ENCODE measurements around the gene LRMDA.
"Not testable (repeated sequence)": the region's sequence is repeated elsewhere in the genome, so short reads cannot be mapped to it uniquely, and the experiment has no call there.

Gene LRMDA

DNA sequence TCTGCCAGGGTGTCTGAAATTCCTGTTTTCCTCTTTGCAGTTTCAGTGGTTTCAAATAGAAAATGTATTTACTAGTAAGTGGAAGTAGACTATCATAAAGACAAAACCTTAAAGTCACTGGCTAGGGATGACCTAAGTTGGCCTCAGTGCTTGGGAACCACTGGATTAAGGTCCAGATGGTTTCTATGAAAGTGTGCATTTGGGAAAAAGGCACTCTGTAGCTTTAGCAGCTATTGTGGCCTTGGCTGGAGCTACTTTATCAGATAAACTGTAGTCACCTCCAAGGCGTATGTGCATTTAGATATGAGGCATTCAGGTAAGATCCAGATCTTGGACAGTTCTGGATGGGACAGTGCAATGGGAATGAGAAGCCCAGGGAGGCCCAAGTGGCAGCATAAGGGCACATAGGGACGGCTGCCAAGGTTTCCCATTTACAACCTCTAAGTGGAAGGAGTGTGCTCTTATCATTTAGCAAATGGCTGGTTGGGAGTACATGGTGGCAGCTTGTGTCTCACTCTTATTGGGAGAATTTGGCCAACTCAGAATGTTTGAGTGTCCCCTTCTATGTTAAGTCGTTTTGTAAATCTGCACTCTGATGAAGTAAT lies 185.6 kb downstream of the LRMDA start:
- no peak for DNase-seq

GRCh38 chr10:75617485-75618155 lies 186.2 kb downstream of the LRMDA start:
- DNase-seq, result no peak

DNA sequence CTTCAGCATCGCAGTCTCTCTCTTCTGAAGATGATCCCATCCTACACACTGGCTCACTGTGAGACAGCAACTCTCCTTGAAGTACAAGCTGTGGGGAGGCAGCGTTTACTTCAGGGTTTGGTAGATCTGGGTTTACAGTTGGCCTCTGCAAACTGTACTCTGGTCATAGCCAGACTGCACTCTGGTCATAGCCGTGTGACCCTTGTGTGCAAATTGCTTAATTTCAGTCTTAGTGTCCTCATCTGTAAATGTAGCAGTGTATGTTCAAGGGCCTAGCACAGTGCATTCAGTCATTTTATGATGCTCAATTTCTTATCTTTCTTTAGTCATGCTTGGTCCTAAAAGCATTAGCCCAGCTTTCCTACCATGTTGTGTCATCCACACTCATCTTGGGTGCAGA lies 188.2 kb downstream of the LRMDA start:
- no peak for DNase-seq

GRCh38 chr10:75620356-75620755 lies 188.9 kb downstream of the LRMDA start:
- no peak for DNase-seq

DNA sequence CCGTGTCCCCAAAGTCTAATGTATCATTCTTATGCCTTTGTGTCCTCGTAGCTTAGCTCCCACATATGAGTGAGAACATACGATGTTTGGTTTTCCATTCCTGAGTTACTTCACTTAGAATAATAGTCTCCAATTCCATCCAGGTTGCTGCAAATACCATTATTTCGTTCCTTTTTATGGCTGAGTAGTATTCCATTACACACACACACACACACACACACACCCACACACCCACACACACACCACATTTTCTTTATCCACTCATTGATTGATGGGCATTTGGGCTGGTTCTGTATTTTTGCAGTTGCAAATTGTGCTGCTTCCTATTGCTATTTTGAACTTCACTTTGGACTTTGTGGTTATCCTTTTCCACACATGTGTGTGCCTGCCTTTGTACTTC lies 189.6 kb downstream of the LRMDA start:
- not testable (repeated sequence) for DNase-seq

- DNase-seq, result no peak
These were observed 191.1 kb downstream of the LRMDA start for GRCh38 chr10:75622503-75622902.

- DNase-seq, result no peak
These were observed 192.1 kb downstream of the LRMDA start for GRCh38 chr10:75623310-75624093.

GRCh38 chr10:75624638-75625037 lies 193.2 kb downstream of the LRMDA start:
- DNase-seq, result no peak

DNA sequence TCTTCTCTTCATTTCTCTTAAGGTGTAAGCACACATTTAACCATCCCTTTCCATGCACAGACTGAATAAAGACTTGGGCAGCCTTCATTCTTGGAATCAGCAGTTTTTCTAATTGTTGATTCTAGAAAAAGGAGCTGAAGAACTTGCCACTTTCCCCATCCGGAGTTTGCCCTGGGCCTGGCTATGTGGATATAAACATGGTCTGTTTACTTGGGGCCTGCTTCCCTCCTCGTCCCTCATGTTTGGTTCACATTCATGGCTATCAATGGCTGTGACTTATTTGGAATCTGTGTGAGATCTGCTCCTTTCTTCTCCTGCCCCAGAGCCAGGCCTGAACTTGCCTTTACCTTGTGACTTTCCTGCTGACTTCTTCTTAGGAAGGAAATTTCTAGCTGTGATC lies 199.3 kb downstream of the LRMDA start:
- DNase-seq, result no peak

GRCh38 chr10:75632805-75633462 lies 201.5 kb downstream of the LRMDA start:
- DNase-seq, result no peak

DNA sequence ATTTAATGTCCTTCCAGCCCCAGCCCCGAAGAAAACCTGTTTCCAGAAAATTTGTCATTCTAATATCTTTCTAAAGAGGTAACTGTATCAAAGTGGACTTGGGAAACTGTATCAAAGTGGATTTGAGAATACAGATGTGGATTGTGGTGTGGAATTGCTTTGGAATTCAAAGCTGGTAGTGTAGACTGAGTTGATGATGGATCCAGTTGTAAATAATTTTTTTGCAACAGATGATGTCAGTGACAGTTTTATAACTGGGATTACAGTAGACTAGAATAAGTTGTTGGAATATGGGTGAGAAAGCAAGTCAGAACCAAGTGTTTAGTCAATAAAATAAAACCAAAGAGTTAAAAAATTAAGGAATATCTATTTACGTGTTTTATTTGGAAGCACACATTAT lies 202.1 kb downstream of the LRMDA start:
- no peak for DNase-seq

GRCh38 chr10:75634947-75635346 lies 203.5 kb downstream of the LRMDA start:
- DNase-seq, result no peak

- DNase-seq, result no peak
These were observed 207.3 kb downstream of the LRMDA start for GRCh38 chr10:75638752-75639151.

DNA sequence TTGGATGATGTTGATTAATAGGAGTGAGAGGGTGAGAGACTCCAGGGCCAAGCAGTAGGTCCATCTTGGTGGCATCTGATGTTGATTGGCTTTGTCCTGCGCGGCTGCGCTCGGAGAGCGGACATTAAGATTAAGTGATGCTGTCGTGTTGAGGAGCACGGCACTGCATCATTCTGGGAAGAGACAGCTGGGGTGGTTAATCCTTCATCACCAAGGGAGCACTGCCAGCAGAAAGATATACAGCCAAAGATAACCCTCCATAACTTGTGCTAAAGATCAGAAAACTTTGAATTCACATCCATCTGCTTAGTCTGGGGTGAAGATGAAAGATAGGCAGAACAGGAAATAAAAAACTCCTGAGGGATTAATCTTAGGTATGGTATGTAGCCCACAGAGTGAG lies 208.3 kb downstream of the LRMDA start:
- no peak for DNase-seq

- no peak for DNase-seq
These were observed 209.0 kb downstream of the LRMDA start for GRCh38 chr10:75640381-75640780.

DNA sequence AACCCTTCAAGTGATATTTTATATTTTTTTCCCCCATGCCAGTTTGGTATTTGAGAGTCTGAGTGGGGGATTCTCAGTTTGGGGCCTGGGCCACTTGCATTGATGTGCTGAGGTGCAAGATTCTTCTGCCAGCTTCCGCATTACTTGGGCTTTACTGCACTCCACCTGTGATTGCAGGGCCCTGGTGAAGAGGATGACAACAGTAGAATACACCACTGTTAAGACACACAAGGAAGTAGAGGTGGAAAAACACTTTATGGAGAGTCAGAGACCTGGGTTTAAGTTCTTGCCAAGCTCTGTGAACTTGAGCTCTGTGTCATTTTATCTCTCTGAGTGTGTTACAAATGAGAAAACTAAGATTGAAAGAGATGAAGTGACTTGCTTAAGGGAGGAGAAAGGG lies 209.4 kb downstream of the LRMDA start:
- no peak for DNase-seq

- no peak for DNase-seq
These were observed 212.0 kb downstream of the LRMDA start for GRCh38 chr10:75643405-75643804.

DNA sequence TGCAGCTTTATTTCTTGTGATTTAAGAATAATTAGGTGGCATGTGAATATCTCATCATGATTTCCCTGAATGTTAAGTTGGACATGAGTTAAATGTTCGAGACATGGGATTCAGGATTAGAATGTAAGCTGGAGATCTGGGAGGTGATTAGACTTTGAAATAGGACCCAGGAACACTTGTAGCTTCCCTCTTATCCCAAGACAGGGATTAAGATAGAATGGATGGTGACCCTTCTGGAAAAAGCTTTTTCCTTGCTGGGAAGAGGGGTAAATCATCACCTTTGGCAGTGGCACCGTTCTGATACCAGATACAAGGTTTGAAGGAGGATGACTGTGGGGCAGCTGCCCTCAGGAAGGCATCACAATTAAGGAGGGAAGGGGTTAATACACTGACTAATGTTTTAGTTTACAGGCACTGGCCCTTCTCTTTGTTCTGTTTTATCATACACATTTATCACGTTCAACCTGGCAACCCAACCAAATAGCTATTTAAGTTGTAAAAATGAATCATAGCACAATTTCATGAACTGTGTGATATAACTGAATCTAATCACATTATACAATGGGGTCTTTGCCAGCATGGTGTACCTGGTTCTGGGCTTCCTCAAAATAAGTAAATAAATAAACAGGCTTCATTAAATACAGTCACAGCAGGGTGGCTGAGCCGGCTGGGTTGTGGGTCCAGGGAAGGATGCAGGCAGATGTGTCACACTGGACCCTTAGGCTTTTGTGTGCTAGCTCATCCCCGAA lies 212.7 kb downstream of the LRMDA start:
- DNase-seq, result no peak

- no peak for DNase-seq
These were observed 214.3 kb downstream of the LRMDA start for GRCh38 chr10:75645704-75646103.

DNA sequence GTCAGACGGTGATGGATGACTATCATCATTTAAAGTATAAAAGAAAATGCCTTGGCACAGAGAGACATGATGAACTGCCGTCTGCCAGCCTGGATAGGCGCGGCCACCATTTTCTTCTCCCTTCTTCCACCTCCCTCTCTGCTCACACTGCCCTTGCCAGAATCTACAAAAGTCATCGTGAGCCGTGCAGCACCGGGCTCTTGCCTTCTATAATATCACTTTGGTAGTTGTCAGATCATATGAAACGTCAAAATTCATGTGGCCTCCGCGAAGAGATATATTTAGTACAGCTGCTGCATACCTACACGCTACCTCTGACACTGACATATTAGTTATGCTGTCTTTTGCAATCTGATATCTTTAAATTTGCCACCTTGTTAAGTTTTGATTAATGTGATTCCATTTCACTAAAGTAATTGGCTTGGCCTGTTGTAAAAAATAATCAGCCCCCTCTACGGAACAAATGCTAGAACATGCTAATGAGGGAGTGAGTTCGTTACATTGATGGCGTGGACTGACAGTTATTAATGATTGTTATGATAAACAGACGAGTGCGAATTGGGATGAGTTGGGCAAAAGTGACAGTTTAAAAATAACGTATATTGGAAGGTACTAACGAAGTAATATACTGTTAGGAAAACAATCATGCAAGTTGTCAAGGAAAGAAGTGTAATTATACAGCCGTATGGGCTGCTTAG lies 214.9 kb downstream of the LRMDA start:
- no peak for DNase-seq

GRCh38 chr10:75646916-75647315 lies 215.5 kb downstream of the LRMDA start:
- no peak for DNase-seq

DNA sequence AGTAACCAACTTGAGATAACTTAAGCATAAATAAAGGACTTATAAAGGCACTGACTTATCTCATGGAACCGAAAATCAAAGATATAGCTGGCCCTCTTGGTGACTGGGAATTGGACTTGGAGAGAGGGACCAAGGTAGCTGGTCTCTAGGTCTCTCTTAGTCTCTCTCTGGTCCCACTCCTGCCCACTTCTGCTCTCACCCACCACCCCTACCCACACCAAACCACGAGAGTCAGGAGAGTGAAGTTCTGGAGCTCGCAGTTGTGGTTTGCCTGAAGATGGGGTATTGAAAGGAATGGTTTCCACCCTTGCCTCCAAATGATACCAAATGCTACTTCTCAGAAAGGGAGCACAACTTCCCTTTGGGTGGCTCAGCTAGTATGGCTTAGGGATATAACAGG lies 216.3 kb downstream of the LRMDA start:
- no peak for DNase-seq
